ENCODE results near the gene U2AF2. TPM values are rescaled to one million over a fixed set of nuclear protein-coding genes. Genes with fewer than 3 reads are reported as not detected.

Gene U2AF2
- total and polyA plus RNA-seq, 8 donors = 53.2 to 463 (median 114) TPM

- H3K27me3 ChIP-seq = no peaks in the 10 kb centered on the region
- 27 to 46% (median 37%) methylated on average over 7 of the region's 7 CpGs for WGBS, 5 donors
- H3K36me3 ChIP-seq = peaks cover 22 to 47% (median 40%) of the 10 kb centered on the region in 4 donors
- no peak for DNase-seq
- TF ChIP-seq POLR2AphosphoS5 (IDR thresholded peaks at IDR 0.05) = no peak
- TF ChIP-seq CTCF (IDR thresholded peaks at IDR 0.05) = no peak
- TF ChIP-seq POLR2A (IDR thresholded peaks at IDR 0.05) = no peak
- TF ChIP-seq EP300 (IDR thresholded peaks at IDR 0.05) = no peak
- intact Hi-C loops (cut with DNase I; ENCODE audit: low total_unique reads) = no loop called here
- H3K27ac ChIP-seq = peak overlapping the region in 1 of 5 donors; percentile 98
- H3K4me3 ChIP-seq = peak overlapping the region; percentile 68 to 96 (median 82)
- H3K4me1 ChIP-seq = peaks cover 49 to 72% (median 62%) of the 10 kb centered on the region in 4 donors
- H3K9me3 ChIP-seq = no peaks in the 10 kb centered on the region
Observed at GRCh38 chr19:55656552-55656951, 1.7 kb downstream of the U2AF2 start.

GRCh38 chr19:55656988-55657747 is 2.3 kb downstream of the U2AF2 start:
- H3K4me3 ChIP-seq = peak overlapping the region; percentile 20 to 88 (median 72)
- peaks cover 28 to 47% (median 43%) of the 10 kb centered on the region in 4 donors for H3K36me3 ChIP-seq
- peak overlapping the region in 1 of 5 donors; percentile 25 for H3K27ac ChIP-seq
- H3K9me3 ChIP-seq = no peaks in the 10 kb centered on the region
- H3K27me3 ChIP-seq = no peaks in the 10 kb centered on the region
- intact Hi-C loops (cut with DNase I; ENCODE audit: low total_unique reads) = no loop called here
- 16 to 35% (median 25%) methylated on average over 18 of the region's 18 CpGs for WGBS, 5 donors
- peaks cover 49 to 72% (median 62%) of the 10 kb centered on the region in 4 donors for H3K4me1 ChIP-seq
- no peak for TF ChIP-seq POLR2AphosphoS5 (IDR thresholded peaks at IDR 0.05)
- TF ChIP-seq CTCF (IDR thresholded peaks at IDR 0.05) = no peak
- TF ChIP-seq POLR2A (IDR thresholded peaks at IDR 0.05) = no peak
- no peak for TF ChIP-seq EP300 (IDR thresholded peaks at IDR 0.05)
- peak in 1 of 2 donors; percentile 65 for DNase-seq

- no peaks in the 10 kb centered on the region for H3K27me3 ChIP-seq
- H3K27ac ChIP-seq = no peak overlapping the region
- H3K4me3 ChIP-seq = peak overlapping the region in 2 of 4 donors; percentile 1 to 88
- H3K36me3 ChIP-seq = peaks cover 46 to 57% (median 56%) of the 10 kb centered on the region in 4 donors
- no peak for DNase-seq
- WGBS, 5 donors = 86 to 91% (median 88%) methylated on average over 33 to 37 of the region's 37 CpGs
- no peaks in the 10 kb centered on the region for H3K9me3 ChIP-seq
- intact Hi-C loops (cut with DNase I; ENCODE audit: low total_unique reads) = no loop called here
- H3K4me1 ChIP-seq = peaks cover 43 to 57% (median 52%) of the 10 kb centered on the region in 4 donors
- TF ChIP-seq CTCF (IDR thresholded peaks at IDR 0.05) (no peak), POLR2AphosphoS5 (IDR thresholded peaks at IDR 0.05) (no peak), POLR2A (IDR thresholded peaks at IDR 0.05) (no peak), EP300 (IDR thresholded peaks at IDR 0.05) (no peak)
Observed at GRCh38 chr19:55658846-55659459, 4.1 kb downstream of the U2AF2 start.

- Histone ChIP-seq H3K27me3 (no peaks in the 10 kb centered on the region), H3K27ac (no peak overlapping the region), H3K9me3 (no peaks in the 10 kb centered on the region), H3K4me1 (peaks cover 43 to 57% (median 52%) of the 10 kb centered on the region in 4 donors), H3K4me3 (no peak overlapping the region), H3K36me3 (peaks cover 54 to 66% (median 64%) of the 10 kb centered on the region in 4 donors)
- DNase-seq = no peak
- intact Hi-C loops (cut with DNase I; ENCODE audit: low total_unique reads) = no loop called here
- TF ChIP-seq POLR2AphosphoS5 (IDR thresholded peaks at IDR 0.05) = no peak
- TF ChIP-seq EP300 (IDR thresholded peaks at IDR 0.05) = no peak
- TF ChIP-seq CTCF (IDR thresholded peaks at IDR 0.05) = no peak
- no peak for TF ChIP-seq POLR2A (IDR thresholded peaks at IDR 0.05)
- 63 to 69% (median 67%) methylated on average over 9 of the region's 9 CpGs for WGBS, 5 donors
Observed at GRCh38 chr19:55659822-55660221, 5.0 kb downstream of the U2AF2 start.

Measured in stomach (tissue), 9 donors.